GM21717 (cell line): Measurements from ENCODE around the gene SSH3.
A peak's percentile ranks its signal among the peaks of the same experiment; 100 is the strongest.

Experiments used
- ATAC-seq: cut with Tn5 transposase; IDR thresholded peaks from one replicate; pipeline ENCODE4 v1.9.1; 2021; ENCODE audit warnings: mild to moderate bottlenecking, moderate library complexity; ENCODE audit not compliant: unreplicated experiment

The SSH3 gene

GRCh38 chr11:67278939-67279588 lies 24.3 kb upstream of the SSH3 start:
- no peak for ATAC-seq

DNA sequence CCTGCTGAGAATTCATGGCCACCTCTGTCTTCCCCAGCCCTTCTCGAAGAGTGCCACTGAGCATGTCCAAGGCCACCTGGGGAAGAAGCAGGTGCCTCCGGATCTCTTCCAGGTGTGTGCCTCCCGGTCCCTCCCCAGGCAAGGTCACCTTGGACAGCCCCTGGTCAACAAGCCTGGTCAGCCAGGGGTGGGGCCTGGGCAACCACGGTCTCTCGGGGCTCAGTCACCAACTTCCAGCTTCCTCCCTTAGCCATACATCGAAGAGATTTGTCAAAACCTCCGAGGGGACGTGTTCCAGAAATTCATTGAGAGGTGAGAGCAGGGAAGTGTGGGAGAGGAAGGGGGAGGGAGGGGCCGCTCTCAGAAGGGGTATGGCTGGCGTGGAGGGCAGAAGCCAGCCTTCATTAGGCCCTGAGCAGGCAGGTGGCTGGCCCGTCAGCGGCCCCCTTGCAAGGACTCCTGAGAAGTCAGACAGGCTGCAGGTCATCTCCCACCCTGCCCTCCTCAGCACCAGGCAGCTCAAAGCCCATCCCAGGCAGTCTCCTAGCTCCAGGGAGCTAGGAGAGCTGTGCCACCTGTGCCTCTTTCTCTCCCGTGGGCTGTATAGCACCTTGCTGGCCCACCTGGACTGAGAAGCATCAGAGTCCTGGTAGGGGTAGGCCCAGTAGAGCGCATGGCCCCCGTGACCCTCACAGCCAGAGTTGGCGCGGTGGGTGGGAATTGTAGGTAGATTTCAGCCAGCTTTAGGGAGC lies 23.6 kb upstream of the SSH3 start:
- ATAC-seq: no peak

GRCh38 chr11:67280341-67280787 lies 23.0 kb upstream of the SSH3 start:
- ATAC-seq: no peak

DNA sequence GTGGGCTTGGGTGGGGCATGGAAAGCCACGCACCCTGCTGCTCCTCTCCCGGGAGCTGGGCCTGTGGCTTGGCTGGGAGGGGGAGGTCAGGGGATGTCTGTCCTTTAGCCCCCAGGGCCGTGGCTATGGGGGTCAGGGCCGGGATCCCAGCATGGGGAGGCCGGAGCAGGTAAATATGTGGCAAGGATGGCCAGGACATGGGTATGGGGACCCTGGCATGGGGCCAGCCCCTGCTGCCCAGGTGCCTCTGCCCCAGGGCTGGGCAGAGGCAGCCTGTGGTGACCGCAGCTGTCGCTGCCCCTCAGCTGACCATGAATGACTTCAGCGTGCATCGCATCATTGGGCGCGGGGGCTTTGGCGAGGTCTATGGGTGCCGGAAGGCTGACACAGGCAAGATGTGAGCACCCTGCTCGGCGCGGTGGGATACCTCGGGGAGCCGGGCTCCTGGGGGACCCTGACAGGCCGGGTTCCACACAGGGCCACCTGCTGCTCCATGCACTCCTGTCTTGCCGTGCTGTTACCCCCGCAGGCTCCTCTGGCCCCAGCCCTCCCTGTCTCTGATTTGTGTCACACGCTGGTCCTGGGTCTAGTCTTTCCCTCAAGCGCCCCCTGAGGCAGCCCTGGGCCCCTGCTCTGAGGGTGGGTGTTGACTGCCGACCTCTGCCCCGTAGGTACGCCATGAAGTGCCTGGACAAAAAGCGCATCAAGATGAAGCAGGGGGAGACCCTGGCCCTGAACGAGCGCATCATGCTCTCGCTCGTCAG lies 22.4 kb upstream of the SSH3 start:
- no peak for ATAC-seq

- ATAC-seq: no peak
These were observed 21.7 kb upstream of the SSH3 start for GRCh38 chr11:67281552-67282150.

- ATAC-seq: no peak
These were observed 21.0 kb upstream of the SSH3 start for GRCh38 chr11:67282155-67282875.

DNA sequence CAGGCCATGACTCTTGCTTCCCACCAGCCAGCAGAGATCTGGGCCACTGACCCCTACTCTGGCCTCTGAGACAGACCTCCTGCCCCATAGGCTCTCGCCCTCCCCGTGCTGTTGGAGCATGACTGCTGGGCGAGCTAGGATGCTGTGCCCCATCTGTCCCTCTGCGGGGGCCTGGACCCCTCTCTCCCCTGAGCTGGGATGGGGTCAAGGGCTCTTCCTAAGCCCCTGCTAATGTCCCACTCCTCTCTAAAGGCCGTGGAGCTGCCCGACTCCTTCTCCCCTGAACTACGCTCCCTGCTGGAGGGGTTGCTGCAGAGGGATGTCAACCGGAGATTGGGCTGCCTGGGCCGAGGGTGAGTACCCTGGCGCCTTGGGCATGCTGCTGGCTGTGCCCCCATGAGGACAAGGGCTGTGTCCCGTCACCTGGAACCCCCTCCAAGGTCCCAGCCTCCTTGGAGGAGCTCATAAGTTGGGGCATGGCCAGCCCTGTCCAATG lies 20.4 kb upstream of the SSH3 start:
- ATAC-seq: no peak

DNA sequence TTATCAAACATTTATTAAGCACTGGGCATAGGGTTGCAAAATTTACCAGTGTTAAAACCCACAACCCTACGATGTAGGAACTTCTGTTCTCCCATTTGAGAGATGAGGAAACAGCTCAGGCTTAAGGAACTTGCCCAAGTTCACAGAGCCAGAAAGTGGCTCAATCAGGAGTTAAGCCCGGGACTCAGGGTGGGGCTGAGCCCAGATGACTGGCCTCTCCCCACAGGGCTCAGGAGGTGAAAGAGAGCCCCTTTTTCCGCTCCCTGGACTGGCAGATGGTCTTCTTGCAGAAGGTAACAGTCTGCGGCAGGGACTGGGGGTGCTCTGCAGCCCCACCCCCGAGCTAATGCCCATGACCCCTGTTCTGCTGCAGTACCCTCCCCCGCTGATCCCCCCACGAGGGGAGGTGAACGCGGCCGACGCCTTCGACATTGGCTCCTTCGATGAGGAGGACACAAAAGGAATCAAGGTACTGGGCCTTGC lies 19.8 kb upstream of the SSH3 start:
- no peak for ATAC-seq

- ATAC-seq: no peak
These were observed 18.4 kb upstream of the SSH3 start for GRCh38 chr11:67284811-67285540.

- ATAC-seq: no peak
These were observed 17.5 kb upstream of the SSH3 start for GRCh38 chr11:67285541-67286498.

DNA sequence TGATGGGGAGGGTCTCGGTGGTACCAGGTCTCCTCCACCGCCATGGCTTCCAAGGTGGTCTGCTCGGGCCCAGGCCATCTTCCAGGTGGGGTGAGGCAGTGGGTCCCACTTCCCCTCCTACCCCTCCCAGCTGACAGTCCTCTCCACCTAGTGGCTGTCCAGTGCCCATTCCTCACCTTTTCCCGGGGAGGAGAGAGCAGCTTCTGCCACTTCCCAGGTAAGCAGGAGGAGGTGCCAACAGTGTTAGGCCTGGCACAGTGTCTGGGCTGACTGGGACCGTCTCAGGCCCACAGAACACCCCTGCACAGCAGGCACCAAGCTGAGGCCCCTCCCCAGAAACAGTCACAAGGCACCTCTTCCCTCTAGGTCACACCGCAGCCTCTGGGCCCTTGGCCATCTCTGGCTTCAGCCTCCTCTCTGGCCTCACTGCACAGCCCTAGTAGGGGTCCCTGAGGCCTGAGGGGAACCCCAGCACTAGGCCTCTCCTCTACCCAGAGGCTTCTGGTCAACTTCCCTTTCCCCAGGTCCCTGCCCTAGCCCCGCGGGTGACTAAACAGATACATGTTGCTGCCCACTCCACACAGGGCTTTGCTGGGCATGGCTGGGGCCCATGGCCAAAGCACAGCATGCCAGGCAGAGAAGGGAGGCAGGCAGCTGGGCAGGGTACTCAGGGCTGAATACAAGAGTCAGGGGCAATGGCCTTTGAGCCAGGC lies 16.6 kb upstream of the SSH3 start:
- no peak for ATAC-seq

- no peak for ATAC-seq
These were observed 15.8 kb upstream of the SSH3 start for GRCh38 chr11:67287355-67288197.

DNA sequence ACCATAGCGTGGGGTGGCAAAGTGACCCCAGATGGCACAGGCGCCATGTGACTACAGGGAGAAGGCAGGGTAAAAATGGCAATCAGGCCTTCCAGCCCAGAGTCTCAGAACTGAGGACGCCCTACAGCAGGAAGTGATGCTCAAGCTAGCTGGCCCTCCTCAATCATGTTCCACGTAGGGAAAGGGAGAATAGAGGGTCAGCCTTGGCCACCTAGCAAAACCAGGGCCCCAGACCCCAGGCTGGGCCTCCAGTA lies 15.2 kb upstream of the SSH3 start:
- ATAC-seq: no peak

- ATAC-seq: peak; percentile 48
These were observed 14.7 kb upstream of the SSH3 start for GRCh38 chr11:67288452-67289225.

DNA sequence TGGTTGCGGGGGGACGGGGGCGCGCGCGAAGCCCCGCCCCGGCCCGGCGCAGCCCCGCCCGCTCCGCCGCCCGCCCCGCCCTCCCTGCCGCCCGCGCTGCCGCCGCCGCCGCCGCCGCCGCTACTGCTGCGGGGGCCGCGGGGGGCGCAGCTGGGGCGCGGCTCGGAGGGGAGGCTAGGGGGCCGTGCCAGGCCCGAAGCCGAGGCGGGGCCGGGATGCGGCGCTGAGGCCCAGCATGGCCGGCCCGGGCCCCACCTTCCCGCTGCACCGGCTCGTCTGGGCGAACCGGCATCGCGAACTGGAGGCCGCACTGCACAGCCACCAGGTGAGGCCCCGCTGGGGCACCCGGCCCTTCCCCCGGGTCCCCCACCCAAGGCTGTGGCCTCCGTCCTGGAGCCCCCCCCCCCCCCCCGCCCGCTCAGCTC lies 14.1 kb upstream of the SSH3 start, which contains the start of gene ANKRD13D:
Gene ANKRD13D (plus strand): TSS at position 78 of the 425 bp plus-strand sequence. CDS start 158 bp downstream, at position 236.
- ATAC-seq: peak; percentile 28
